PFSK-1 (cell line): ENCODE data around the gene ARHGEF16.

Experiments used
- FOXP2 ChIP-seq: optimal IDR thresholded peaks from 2 replicates; pipeline ENCODE3; 2011; ENCODE audit warnings: borderline replicate concordance, control low read depth, inconsistent platforms; ENCODE audit not compliant: insufficient read depth; ENCODE audit errors: extremely low read length, extremely low read depth
- POLR2AphosphoS5 ChIP-seq: IDR thresholded peaks from 2 replicates; pipeline ENCODE4 v1.6.1; 2012; ENCODE audit warnings: low read depth, mild to moderate bottlenecking, control low read depth, low read length, moderate library complexity
- SIN3A ChIP-seq: IDR thresholded peaks from 2 replicates; pipeline ENCODE4 v1.6.1; 2012; ENCODE audit warnings: mild to moderate bottlenecking, low read length, moderate library complexity, borderline replicate concordance; ENCODE audit not compliant: insufficient read depth
- TAF1 ChIP-seq: IDR thresholded peaks from 2 replicates; pipeline ENCODE4 v1.6.1; 2012; ENCODE audit warnings: low read length, control low read depth, borderline replicate concordance; ENCODE audit not compliant: insufficient read depth
- TF ChIP-seq, protein P1 (sequence below), 2 experiments: IDR thresholded peaks; 2 replicates each; pipeline versions ENCODE4 v1.6.1 to v1.8.0; 2011 to 2012; ENCODE audit warnings: low read depth in 2 of 2, low read length in 2 of 2, control low read depth in 1 of 2, inconsistent platforms in 1 of 2, mild to moderate bottlenecking in 1 of 2, moderate library complexity in 1 of 2; ENCODE audit not compliant: insufficient read depth in 1 of 2

The ARHGEF16 gene

DNA sequence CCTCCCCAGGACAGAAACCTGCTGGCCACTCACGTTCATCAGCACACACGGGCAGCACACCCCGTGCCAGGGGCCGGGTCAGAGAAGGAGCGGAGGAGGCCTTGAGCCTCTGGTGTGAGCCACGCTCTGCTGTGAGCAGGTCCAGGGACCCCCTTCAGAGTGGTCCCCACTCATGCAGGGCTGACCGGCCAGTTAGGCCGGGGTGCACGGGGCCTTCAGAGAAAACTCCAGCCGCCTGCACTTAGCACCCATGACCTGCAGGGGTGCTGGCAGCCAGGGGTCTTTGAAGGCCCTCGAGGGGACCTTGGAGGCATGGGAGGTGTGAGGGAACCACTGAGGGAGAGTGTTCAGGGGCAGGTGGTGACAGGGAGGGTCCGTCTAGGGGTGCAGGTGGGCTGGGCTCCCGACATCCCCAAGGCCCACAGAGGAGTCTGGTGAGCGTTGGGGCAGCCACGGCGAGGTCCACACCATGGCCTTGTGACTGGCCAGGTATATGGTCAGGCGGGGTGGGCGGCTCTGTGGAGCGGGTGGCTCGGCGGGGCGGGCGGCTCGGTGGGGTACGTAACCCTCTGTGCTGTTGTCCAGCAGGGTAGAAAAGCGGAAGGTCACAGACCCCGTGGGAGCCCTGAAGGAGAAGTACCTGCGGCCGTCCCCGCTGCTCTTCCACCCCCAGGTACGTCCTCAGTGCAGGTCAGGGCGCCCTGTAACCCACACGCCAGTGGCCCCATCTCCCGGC, 40.3 kb upstream of the ARHGEF16 start:
- TF ChIP-seq TAF1 (no peak), POLR2AphosphoS5 (no peak), SIN3A (no peak), FOXP2 (no peak)
- TF ChIP-seq, protein P1, sequence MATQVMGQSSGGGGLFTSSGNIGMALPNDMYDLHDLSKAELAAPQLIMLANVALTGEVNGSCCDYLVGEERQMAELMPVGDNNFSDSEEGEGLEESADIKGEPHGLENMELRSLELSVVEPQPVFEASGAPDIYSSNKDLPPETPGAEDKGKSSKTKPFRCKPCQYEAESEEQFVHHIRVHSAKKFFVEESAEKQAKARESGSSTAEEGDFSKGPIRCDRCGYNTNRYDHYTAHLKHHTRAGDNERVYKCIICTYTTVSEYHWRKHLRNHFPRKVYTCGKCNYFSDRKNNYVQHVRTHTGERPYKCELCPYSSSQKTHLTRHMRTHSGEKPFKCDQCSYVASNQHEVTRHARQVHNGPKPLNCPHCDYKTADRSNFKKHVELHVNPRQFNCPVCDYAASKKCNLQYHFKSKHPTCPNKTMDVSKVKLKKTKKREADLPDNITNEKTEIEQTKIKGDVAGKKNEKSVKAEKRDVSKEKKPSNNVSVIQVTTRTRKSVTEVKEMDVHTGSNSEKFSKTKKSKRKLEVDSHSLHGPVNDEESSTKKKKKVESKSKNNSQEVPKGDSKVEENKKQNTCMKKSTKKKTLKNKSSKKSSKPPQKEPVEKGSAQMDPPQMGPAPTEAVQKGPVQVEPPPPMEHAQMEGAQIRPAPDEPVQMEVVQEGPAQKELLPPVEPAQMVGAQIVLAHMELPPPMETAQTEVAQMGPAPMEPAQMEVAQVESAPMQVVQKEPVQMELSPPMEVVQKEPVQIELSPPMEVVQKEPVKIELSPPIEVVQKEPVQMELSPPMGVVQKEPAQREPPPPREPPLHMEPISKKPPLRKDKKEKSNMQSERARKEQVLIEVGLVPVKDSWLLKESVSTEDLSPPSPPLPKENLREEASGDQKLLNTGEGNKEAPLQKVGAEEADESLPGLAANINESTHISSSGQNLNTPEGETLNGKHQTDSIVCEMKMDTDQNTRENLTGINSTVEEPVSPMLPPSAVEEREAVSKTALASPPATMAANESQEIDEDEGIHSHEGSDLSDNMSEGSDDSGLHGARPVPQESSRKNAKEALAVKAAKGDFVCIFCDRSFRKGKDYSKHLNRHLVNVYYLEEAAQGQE (IDR thresholded peaks at IDR 0.05; ENCODE audit: insufficient read depth in 1 of 2, low read depth in 2 of 2, low read length in 2 of 2): no peak

DNA sequence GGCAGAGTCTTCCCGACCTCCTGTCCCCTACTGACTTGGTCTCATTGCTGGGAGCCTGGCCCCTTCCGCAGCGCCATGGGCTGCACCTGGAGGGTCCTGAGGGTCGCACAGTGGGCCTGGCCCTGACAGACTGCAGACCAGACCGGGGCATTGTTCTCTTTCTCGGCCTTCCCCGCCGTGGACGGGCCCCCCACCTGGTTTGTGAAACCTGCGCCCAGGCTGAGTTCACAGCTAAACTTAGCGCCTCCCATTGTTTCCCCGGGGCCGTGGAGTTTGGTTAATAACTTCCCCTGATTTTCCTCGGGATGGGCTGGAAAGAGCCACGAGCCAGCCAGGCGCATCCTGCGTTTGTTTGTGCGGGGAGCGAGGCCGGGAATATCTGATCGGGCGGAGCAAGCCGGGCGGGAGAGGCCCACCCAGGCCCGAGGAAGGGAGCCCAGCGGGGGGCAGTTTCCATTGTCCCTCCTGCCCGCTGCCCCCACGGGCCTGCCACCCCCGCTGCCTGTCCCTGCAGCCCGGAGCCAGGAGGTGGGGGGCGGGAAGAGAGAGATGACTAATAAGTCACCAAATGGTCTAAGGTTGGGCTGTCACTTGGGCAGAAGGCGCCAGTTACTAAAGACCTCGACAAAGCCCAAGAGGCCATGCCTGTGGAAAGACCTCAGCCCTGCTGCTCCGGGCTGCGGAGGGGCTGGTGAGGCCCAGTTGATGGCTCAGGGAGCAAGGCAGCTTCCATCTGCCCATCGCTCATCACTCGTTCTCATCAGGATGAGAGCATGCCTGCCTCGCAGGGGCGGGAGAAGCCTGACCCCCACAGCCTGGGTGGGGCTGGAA, 39.0 kb upstream of the ARHGEF16 start:
- TF ChIP-seq POLR2AphosphoS5 (no peak), SIN3A (no peak), TAF1 (no peak), FOXP2 (no peak)
- TF ChIP-seq, protein P1 (IDR thresholded peaks at IDR 0.05; ENCODE audit: insufficient read depth in 1 of 2, low read depth in 2 of 2, low read length in 2 of 2): no peak

DNA sequence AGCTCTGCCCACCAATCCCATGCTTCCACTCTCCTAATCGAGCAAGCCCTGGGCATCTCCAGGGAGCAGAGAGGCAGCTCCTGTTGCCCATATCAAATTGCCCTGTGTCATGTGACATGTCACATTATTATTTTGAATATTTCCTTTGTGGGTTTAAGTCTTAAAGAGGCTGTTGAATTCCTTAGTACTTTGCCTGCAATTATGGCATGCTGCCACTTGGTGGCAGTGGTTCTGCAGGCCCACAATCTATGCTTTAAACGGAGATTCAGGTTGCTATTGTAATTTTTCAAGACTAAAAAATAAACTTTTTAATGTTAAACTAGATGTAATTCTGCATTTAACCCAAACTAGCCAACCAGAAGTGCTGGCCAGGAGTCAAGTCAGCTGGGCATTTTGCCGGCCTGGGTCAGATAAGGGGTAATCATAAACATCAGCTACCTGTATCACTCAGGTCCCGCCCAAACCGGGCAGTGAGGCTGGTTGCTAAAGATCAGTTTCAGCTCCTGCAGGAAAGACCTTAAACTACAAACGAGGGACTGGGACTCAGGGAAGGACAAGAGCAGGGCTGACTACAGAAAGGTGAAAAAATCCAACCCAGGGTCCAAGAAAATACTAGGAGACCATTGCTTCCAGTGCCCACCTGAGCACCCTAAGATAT, 37.3 kb upstream of the ARHGEF16 start:
- TF ChIP-seq SIN3A (no peak), POLR2AphosphoS5 (no peak), FOXP2 (no peak), TAF1 (no peak)
- TF ChIP-seq, protein P1 (IDR thresholded peaks at IDR 0.05; ENCODE audit: insufficient read depth in 1 of 2, low read depth in 2 of 2, low read length in 2 of 2): no peak

DNA sequence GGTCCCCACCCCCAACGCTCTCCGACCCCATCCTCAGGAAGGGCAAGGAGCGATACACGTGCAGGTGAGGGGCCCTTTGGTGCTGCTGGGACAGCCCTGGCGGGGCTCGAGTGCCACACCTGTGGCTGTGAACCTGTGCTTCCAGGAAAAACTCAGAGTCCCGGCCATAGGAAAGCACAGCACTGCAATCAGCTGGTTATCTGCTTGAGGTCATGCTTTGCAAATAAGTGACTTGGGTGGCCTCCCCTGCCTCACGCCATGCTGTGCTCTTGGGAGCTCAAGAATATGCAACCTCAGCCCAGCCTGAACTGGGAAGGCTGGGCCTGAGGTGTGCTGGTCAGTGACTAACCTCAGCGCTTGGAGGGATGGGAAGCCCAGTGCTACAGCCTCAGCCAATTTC, 36.5 kb upstream of the ARHGEF16 start:
- TF ChIP-seq, protein P1 (IDR thresholded peaks at IDR 0.05; ENCODE audit: insufficient read depth in 1 of 2, low read depth in 2 of 2, low read length in 2 of 2): no peak
- no peak for TF ChIP-seq POLR2AphosphoS5
- TF ChIP-seq SIN3A: no peak
- TF ChIP-seq TAF1: no peak
- TF ChIP-seq FOXP2: no peak
